HepG2 (cell line): ENCODE results near the gene LEPROT. TPM values are rescaled to one million over a fixed set of nuclear protein-coding genes. Genes with fewer than 3 reads are reported as not detected.

Source experiments
- HMG20B ChIP-seq: conservative IDR thresholded peaks from 2 replicates; pipeline ENCODE4 v1.6.1; 2016; ENCODE audit warnings: missing genetic modification reagents, missing compliant biosample characterization
- HOXD1 ChIP-seq: sonication (generic); formaldehyde crosslinking; IDR thresholded peaks from 2 replicates; pipeline ENCODE4 v1.5.0; 2020; ENCODE audit warnings: missing genetic modification reagents
- KLF12 ChIP-seq: sonication (generic); formaldehyde crosslinking; IDR thresholded peaks from 2 replicates; pipeline ENCODE4 v1.4.0; 2020; ENCODE audit warnings: missing genetic modification reagents, borderline replicate concordance
- KMT2A ChIP-seq: sonication (generic); formaldehyde crosslinking; IDR thresholded peaks from 2 replicates; pipeline ENCODE4 v1.4.0; 2020; ENCODE audit warnings: missing genetic modification reagents
- MED1 ChIP-seq: sonication (generic); formaldehyde crosslinking; IDR thresholded peaks from 2 replicates; pipeline ENCODE4 v1.4.0; 2020; ENCODE audit warnings: missing genetic modification reagents
- NONO ChIP-seq, 2 experiments: fragments of 450-650 bp in 1 of 2; sonication (generic) in 1 of 2; formaldehyde crosslinking in 1 of 2; IDR thresholded peaks in 1 of 2; conservative IDR thresholded peaks in 1 of 2; 2 replicates each; pipeline versions ENCODE4 v1.6.1 to v1.8.0; 2017 to 2022; ENCODE audit warnings: mild to moderate bottlenecking in 1 of 2, missing genetic modification reagents in 1 of 2, moderate library complexity in 1 of 2
- RBM39 ChIP-seq: fragments of 200-400 bp; formaldehyde crosslinking; IDR thresholded peaks from one replicate; pipeline ENCODE4 v1.6.1; 2018; ENCODE audit warnings: antibody characterized with exemption, mild to moderate bottlenecking, low read depth, low read length; ENCODE audit not compliant: poor library complexity, severe bottlenecking
- RFXANK ChIP-seq: IDR thresholded peaks from 2 replicates; pipeline ENCODE4 v1.6.1; 2016
- SMYD3 ChIP-seq: sonication (generic); formaldehyde crosslinking; IDR thresholded peaks from 2 replicates; pipeline ENCODE4 v1.8.1; 2023; ENCODE audit warnings: mild to moderate bottlenecking, missing genetic modification reagents
- SNAI1 ChIP-seq: sonication (generic); formaldehyde crosslinking; IDR thresholded peaks from 2 replicates; pipeline ENCODE4 v1.5.0; 2020; ENCODE audit warnings: mild to moderate bottlenecking, missing genetic modification reagents, borderline replicate concordance
- SYNCRIP ChIP-seq: fragments of 200-400 bp; formaldehyde crosslinking; IDR thresholded peaks from 2 replicates; pipeline ENCODE4 v1.6.1; 2018; ENCODE audit warnings: mild to moderate bottlenecking, low read depth, low read length; ENCODE audit not compliant: insufficient read depth
- TBX2 ChIP-seq: sonication (generic); formaldehyde crosslinking; IDR thresholded peaks from 2 replicates; pipeline ENCODE4 v1.5.0; 2020; ENCODE audit warnings: missing genetic modification reagents, mild to moderate bottlenecking, borderline replicate concordance
- ZNF24 ChIP-seq: fragments of 450-650 bp; IDR thresholded peaks from 2 replicates; pipeline ENCODE4 v1.6.1; 2017; ENCODE audit warnings: antibody characterized with exemption, mild to moderate bottlenecking
- ZNF580 ChIP-seq: IDR thresholded peaks from 2 replicates; pipeline ENCODE4 v1.6.1; 2016; ENCODE audit warnings: low read depth, borderline replicate concordance
- ZNF672 ChIP-seq: sonication (generic); formaldehyde crosslinking; IDR thresholded peaks from 2 replicates; pipeline ENCODE4 v1.8.1; 2022; ENCODE audit warnings: missing genetic modification reagents
- ZNF704 ChIP-seq: sonication (generic); formaldehyde crosslinking; IDR thresholded peaks from 2 replicates; pipeline ENCODE4 v1.8.1; 2023; ENCODE audit warnings: mild to moderate bottlenecking, inconsistent platforms, moderate library complexity, missing genetic modification reagents, borderline replicate concordance
- ZNF766 ChIP-seq: sonication (generic); formaldehyde crosslinking; IDR thresholded peaks from 2 replicates; pipeline ENCODE4 v1.5.0; 2020; ENCODE audit warnings: missing genetic modification reagents, borderline replicate concordance
- ZNF768 ChIP-seq: sonication (generic); formaldehyde crosslinking; IDR thresholded peaks from 2 replicates; pipeline ENCODE4 v1.4.0; 2020; ENCODE audit warnings: missing genetic modification reagents
- ZNF775 ChIP-seq: sonication (generic); formaldehyde crosslinking; IDR thresholded peaks from 2 replicates; pipeline ENCODE4 v1.4.0; 2020; ENCODE audit warnings: missing genetic modification reagents, mild to moderate bottlenecking, moderate library complexity, borderline replicate concordance
- ZNF883 ChIP-seq: sonication (generic); formaldehyde crosslinking; IDR thresholded peaks from 2 replicates; pipeline ENCODE4 v1.5.1; 2020; ENCODE audit warnings: mild to moderate bottlenecking, missing genetic modification reagents; ENCODE audit errors: not compliant biosample characterization
- ZSCAN22 ChIP-seq: sonication (generic); formaldehyde crosslinking; IDR thresholded peaks from 2 replicates; pipeline ENCODE4 v1.4.0; 2020; ENCODE audit warnings: mild to moderate bottlenecking, missing genetic modification reagents
- polyA plus RNA-seq, 8 experiments: library from polyadenylated mRNA; depleted of rRNA in 3 of 8; stranded (reverse) in 7 of 8; unstranded in 1 of 8; fragments of >200 nt; fragmentation: Illumina TruSeq in 4 of 8; extraction: Trizol in 4 of 8; gene quantifications; 2 replicates each; pipeline versions ENCODE4 v1.2.1 to v1.2.3, GENCODE V29; 2011 to 2016; ENCODE audit warnings: low read depth in 4 of 8, missing spikeins in 1 of 8, mixed read lengths in 1 of 8; ENCODE audit not compliant: insufficient read depth in 1 of 8
- total RNA-seq, 5 experiments: library from RNA; depleted of rRNA; stranded (reverse); fragments of >200 nt; fragmentation: Illumina TruSeq; extraction: Trizol; gene quantifications; 2 replicates each; pipeline ENCODE4 v1.2.3, GENCODE V29; 2016; ENCODE audit warnings: low read depth in 1 of 5
- TF ChIP-seq, protein P1 (sequence below): sonication (generic); formaldehyde crosslinking; IDR thresholded peaks from 2 replicates; pipeline ENCODE4 v1.4.0; 2020; ENCODE audit warnings: missing genetic modification reagents
- TF ChIP-seq, protein P2 (sequence below): sonication (generic); formaldehyde crosslinking; conservative IDR thresholded peaks from 2 replicates; pipeline ENCODE4 v1.4.0; 2020; ENCODE audit warnings: missing genetic modification reagents

Gene LEPROT
- total and polyA plus RNA-seq, 2 of the 13 experiments (the other 11 are each of a cell fraction or from before 2014, with no cell fraction given) = 36.8 to 51.4 TPM

DNA sequence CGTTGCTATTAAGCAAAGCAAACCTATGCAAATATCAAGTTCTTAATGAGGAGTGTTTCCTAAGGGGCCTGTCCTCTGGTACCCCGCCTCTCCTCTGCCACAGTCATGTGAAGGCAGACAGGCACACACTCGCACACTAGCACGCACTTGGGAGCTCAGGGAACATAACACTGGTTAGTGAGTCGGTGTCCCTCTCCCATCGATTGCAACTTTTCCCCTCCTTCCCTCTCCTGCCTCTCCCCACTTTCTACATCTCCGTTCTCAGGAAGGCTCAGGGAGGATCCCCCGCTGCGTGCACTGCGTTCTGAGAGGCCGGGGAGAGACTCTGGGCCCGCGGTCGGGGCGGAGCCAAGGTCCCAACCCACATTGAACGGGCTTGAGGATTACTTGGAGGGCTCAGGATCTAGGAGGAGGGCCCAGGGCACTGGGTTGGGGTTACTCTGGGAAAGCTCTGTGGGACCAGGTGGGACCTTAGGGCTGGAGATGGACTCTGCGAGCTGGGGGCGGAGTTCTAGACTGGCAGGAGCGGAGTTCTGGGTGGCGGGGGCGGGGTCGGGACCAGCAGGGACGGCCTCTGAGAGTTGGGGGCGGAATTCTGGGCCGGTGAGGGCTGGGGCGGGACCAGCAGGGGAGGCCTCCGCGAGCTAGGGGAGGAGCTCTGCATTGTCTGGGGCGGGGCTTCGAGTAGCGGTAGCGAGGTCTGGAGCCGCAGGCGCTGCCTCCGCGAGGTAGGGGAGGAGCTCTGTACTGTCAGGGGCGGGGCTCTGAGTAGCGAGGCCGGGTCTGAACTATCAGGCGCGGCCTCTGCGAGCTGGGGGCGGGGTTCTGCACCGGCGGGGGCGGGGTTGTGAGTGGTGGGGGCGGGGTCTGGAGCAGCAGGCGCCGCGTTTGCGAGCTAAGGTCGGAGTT lies 533 bp upstream of the LEPROT start (continued):
- TF ChIP-seq, protein P1, sequence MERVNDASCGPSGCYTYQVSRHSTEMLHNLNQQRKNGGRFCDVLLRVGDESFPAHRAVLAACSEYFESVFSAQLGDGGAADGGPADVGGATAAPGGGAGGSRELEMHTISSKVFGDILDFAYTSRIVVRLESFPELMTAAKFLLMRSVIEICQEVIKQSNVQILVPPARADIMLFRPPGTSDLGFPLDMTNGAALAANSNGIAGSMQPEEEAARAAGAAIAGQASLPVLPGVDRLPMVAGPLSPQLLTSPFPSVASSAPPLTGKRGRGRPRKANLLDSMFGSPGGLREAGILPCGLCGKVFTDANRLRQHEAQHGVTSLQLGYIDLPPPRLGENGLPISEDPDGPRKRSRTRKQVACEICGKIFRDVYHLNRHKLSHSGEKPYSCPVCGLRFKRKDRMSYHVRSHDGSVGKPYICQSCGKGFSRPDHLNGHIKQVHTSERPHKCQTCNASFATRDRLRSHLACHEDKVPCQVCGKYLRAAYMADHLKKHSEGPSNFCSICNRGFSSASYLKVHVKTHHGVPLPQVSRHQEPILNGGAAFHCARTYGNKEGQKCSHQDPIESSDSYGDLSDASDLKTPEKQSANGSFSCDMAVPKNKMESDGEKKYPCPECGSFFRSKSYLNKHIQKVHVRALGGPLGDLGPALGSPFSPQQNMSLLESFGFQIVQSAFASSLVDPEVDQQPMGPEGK = 0 out of 2 replicates have a peak, but pooled peaks have one; percentile 19
- TF ChIP-seq KLF12 (no peak), MED1 (no peak), ZNF580 (CRISPR knock-in tag) (no peak), HMG20B (CRISPR knock-in tag) (no peak), HOXD1 (CRISPR knock-in tag) (no peak), ZNF775 (CRISPR knock-in tag) (0 out of 2 replicates have a peak, but pooled peaks have one; percentile 78), ZNF24 (no peak), NONO (IDR thresholded peaks at IDR 0.05) (no peak), NONO (CRISPR knock-in tag; conservative IDR thresholded peaks at IDR 0.05) (0 out of 2 replicates have a peak, but pooled peaks have one; percentile 42), ZNF672 (CRISPR knock-in tag) (no peak), SNAI1 (CRISPR knock-in tag) (no peak), KMT2A (CRISPR knock-in tag) (no peak), TBX2 (peak; percentile 20; the same call in 1 of the 2 replicates), SYNCRIP (no peak), RBM39 (no peak), ZSCAN22 (no peak), RFXANK (CRISPR knock-in tag) (no peak), ZNF768 (peak; percentile 18; the same call in 1 of the 2 replicates), ZNF766 (CRISPR knock-in tag) (no peak; the same call in 1 of the 2 replicates), SMYD3 (CRISPR knock-in tag) (no peak), ZNF704 (no peak), ZNF883 (CRISPR knock-in tag) (no peak)
- TF ChIP-seq, protein P2, sequence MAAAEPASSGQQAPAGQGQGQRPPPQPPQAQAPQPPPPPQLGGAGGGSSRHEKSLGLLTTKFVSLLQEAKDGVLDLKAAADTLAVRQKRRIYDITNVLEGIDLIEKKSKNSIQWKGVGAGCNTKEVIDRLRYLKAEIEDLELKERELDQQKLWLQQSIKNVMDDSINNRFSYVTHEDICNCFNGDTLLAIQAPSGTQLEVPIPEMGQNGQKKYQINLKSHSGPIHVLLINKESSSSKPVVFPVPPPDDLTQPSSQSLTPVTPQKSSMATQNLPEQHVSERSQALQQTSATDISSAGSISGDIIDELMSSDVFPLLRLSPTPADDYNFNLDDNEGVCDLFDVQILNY (CRISPR knock-in tag) = no peak
